ENCODE measurements around the gene VANGL2.

The VANGL2 gene

GRCh38 chr1:160362168-160362957 is 38.0 kb upstream of the VANGL2 start:
- no peak for TF ChIP-seq FOXP2 (optimal IDR thresholded peaks at IDR 0.05; ENCODE audit: borderline replicate concordance, extremely low read depth, extremely low read length, insufficient read depth)

DNA sequence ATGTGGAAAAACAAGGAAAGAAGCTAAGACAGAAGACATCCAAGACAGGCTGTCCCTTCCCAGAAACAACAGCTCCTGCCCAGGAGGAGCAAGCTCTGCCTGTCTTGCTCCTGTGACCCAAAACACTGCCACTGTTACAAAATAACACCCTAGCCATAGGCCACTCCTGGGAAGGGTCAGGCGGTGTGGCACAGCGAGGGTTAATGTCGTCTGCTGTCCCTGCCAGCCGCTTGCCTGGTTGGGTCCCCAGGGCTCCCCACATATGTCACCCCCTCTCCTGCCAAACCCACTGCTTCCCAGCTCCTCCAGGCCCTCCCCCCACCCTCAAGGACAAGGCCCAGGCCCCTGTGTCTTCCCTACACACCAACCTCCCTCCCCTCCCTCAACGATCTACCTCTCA is 37.4 kb upstream of the VANGL2 start:
- no peak for TF ChIP-seq POLR2AphosphoS5 (IDR thresholded peaks at IDR 0.05; ENCODE audit: low read depth, low read length)
- no peak for TF ChIP-seq SIN3A (IDR thresholded peaks at IDR 0.05; ENCODE audit: borderline replicate concordance, insufficient read depth, low read length)
- TF ChIP-seq FOXP2 (optimal IDR thresholded peaks at IDR 0.05; ENCODE audit: borderline replicate concordance, extremely low read depth, extremely low read length, insufficient read depth) = no peak
- TF ChIP-seq, protein P1, sequence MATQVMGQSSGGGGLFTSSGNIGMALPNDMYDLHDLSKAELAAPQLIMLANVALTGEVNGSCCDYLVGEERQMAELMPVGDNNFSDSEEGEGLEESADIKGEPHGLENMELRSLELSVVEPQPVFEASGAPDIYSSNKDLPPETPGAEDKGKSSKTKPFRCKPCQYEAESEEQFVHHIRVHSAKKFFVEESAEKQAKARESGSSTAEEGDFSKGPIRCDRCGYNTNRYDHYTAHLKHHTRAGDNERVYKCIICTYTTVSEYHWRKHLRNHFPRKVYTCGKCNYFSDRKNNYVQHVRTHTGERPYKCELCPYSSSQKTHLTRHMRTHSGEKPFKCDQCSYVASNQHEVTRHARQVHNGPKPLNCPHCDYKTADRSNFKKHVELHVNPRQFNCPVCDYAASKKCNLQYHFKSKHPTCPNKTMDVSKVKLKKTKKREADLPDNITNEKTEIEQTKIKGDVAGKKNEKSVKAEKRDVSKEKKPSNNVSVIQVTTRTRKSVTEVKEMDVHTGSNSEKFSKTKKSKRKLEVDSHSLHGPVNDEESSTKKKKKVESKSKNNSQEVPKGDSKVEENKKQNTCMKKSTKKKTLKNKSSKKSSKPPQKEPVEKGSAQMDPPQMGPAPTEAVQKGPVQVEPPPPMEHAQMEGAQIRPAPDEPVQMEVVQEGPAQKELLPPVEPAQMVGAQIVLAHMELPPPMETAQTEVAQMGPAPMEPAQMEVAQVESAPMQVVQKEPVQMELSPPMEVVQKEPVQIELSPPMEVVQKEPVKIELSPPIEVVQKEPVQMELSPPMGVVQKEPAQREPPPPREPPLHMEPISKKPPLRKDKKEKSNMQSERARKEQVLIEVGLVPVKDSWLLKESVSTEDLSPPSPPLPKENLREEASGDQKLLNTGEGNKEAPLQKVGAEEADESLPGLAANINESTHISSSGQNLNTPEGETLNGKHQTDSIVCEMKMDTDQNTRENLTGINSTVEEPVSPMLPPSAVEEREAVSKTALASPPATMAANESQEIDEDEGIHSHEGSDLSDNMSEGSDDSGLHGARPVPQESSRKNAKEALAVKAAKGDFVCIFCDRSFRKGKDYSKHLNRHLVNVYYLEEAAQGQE (IDR thresholded peaks at IDR 0.05; ENCODE audit: insufficient read depth in 1 of 2, low read depth in 2 of 2, low read length in 2 of 2) = no peak
- no peak for TF ChIP-seq TAF1 (IDR thresholded peaks at IDR 0.05; ENCODE audit: borderline replicate concordance, insufficient read depth, low read length)

GRCh38 chr1:160363951-160364735 is 36.2 kb upstream of the VANGL2 start:
- TF ChIP-seq FOXP2 (optimal IDR thresholded peaks at IDR 0.05; ENCODE audit: borderline replicate concordance, extremely low read depth, extremely low read length, insufficient read depth) = no peak
- no peak for TF ChIP-seq SIN3A (IDR thresholded peaks at IDR 0.05; ENCODE audit: borderline replicate concordance, insufficient read depth, low read length)
- TF ChIP-seq, protein P1 (IDR thresholded peaks at IDR 0.05; ENCODE audit: insufficient read depth in 1 of 2, low read depth in 2 of 2, low read length in 2 of 2) = no peak
- TF ChIP-seq POLR2AphosphoS5 (IDR thresholded peaks at IDR 0.05; ENCODE audit: low read depth, low read length) = no peak
- TF ChIP-seq TAF1 (IDR thresholded peaks at IDR 0.05; ENCODE audit: borderline replicate concordance, insufficient read depth, low read length) = no peak

- TF ChIP-seq TAF1 (IDR thresholded peaks at IDR 0.05; ENCODE audit: borderline replicate concordance, insufficient read depth, low read length) = no peak
- TF ChIP-seq, protein P1 (IDR thresholded peaks at IDR 0.05; ENCODE audit: insufficient read depth in 1 of 2, low read depth in 2 of 2, low read length in 2 of 2) = no peak
Measured at GRCh38 chr1:160365325-160365724, 35.0 kb upstream of the VANGL2 start.

DNA sequence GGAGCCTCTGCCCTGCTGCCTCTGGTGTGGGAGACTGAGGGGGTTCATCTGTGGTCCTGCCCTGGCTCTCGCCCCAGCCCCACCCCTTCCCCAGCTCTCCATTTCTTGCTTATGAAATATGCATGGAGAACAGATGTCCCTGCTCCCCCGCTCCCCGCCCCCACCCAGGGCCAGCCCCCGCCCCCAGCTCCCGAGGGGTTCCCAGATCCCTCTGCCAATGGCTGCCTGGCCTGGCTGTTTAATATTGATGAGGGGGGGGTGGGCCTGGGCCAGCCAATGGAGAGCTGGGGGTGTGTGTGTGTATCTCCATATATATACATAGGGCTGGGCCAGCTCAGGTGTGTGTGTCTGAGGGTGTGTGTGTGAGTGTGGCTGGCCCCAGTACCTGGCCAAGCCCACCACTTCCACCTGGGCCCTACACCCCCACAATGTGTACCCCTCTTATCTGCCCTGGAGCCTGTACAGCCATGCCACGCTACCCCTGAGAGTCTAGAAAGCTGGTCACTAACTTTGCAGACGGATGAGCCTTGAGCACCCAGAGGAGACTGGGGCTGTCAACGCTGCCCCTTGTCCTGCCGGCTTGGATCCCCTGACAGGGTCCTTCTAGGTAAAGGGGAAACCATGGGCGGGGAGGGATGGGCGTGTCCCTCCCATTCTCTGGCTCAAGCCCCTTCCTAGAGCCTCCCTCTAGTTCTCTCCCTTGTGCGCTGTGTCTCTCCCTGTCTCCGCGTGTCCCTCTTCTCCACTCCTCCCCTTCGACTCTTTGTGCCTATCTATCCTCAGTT is 33.4 kb upstream of the VANGL2 start, which contains the start of gene NHLH1:
Gene NHLH1 (plus strand): TSS at position 341 of the 785 bp plus-strand sequence. CDS start 3,661 bp downstream, outside the sequence.
- TF ChIP-seq, protein P1 (IDR thresholded peaks at IDR 0.05; ENCODE audit: insufficient read depth in 1 of 2, low read depth in 2 of 2, low read length in 2 of 2) = no peak
- TF ChIP-seq FOXP2 (optimal IDR thresholded peaks at IDR 0.05; ENCODE audit: borderline replicate concordance, extremely low read depth, extremely low read length, insufficient read depth) (no peak), SIN3A (IDR thresholded peaks at IDR 0.05; ENCODE audit: borderline replicate concordance, insufficient read depth, low read length) (no peak)
